PC-3 (cell line): ENCODE measurements around the gene RAB34. TPM values are rescaled to one million over a fixed set of nuclear protein-coding genes. Genes with fewer than 3 reads are reported as not detected.

Experiments used
- ATAC-seq: fragments of 200-7000 bp; cut with Tn5 transposase; 2 replicates; pipeline ENCODE4 v1.9.1; 2020; ENCODE audit warnings: mild to moderate bottlenecking, moderate library complexity
- BruUV-seq: library from RNA; stranded (reverse); fragments of 400-500 nt; replicated peaks from 2 replicates; lab custom pipeline; 2021; lab: Mats Ljungman, UMichigan
- CTCF ChIA-PET: fragments of 300-600 bp; sonication (Branson Sonifier 250); formaldehyde crosslinking; loops from one replicate; lab custom pipeline; 2022; ENCODE audit warnings: antibody characterized with exemption; lab: Charles Lee
- POLR2A ChIA-PET: fragments of 300-600 bp; sonication (Branson Sonifier 250); formaldehyde crosslinking; loops from one replicate; lab custom pipeline; 2022; ENCODE audit warnings: antibody characterized with exemption; ENCODE audit not compliant: unreplicated experiment; lab: Charles Lee
- DNase-seq: peaks from one replicate; pipeline ENCODE4 v3.0.0-alpha.2; 2015
- H2AFZ ChIP-seq: fragments of 300-600 bp; sonication (generic); 2 replicates; pipeline ENCODE4 v1.6.0; 2016; ENCODE audit warnings: antibody characterized with exemption, low read length
- H3F3A ChIP-seq: fragments of 300-600 bp; sonication (generic); one replicate; pipeline ENCODE4 v1.6.0; 2017; ENCODE audit warnings: antibody characterized with exemption, low read length, control low read depth, mild to moderate bottlenecking; ENCODE audit not compliant: unreplicated experiment
- H3K27ac ChIP-seq: fragments of 300-600 bp; sonication (generic); 2 replicates; pipeline ENCODE4 v1.5.1; 2016; ENCODE audit warnings: mild to moderate bottlenecking, low read length
- H3K27me3 ChIP-seq: fragments of 300-600 bp; sonication (generic); 2 replicates; pipeline ENCODE4 v1.6.1; 2016; ENCODE audit warnings: low read length, mixed read lengths
- H3K36me3 ChIP-seq: fragments of 300-600 bp; sonication (generic); 2 replicates; pipeline ENCODE4 v1.6.1; 2016; ENCODE audit warnings: low read depth, mixed run types, low read length, mixed read lengths
- H3K4me1 ChIP-seq: fragments of 300-600 bp; sonication (generic); 2 replicates; pipeline ENCODE4 v1.5.1; 2016; ENCODE audit warnings: low read length; ENCODE audit not compliant: insufficient read depth
- H3K4me2 ChIP-seq: fragments of 300-600 bp; sonication (generic); 2 replicates; pipeline ENCODE4 v1.6.0; 2016; ENCODE audit warnings: low read length
- H3K4me3 ChIP-seq: fragments of 300-600 bp; sonication (generic); 2 replicates; pipeline ENCODE4 v1.5.1; 2016; ENCODE audit warnings: mild to moderate bottlenecking, low read length, mixed read lengths
- H3K79me2 ChIP-seq: fragments of 300-600 bp; sonication (generic); 2 replicates; pipeline ENCODE4 v1.6.1; 2017; ENCODE audit warnings: low read length, mixed read lengths
- H3K9ac ChIP-seq: fragments of 300-600 bp; sonication (generic); 2 replicates; pipeline ENCODE4 v1.6.0; 2016; ENCODE audit warnings: mild to moderate bottlenecking, low read length
- H3K9me2 ChIP-seq: fragments of 300-600 bp; sonication (generic); replicated peaks from 2 replicates; pipeline ENCODE4 v1.6.1; 2016; ENCODE audit warnings: mixed run types, low read length, mixed read lengths
- H3K9me3 ChIP-seq: fragments of 300-600 bp; sonication (generic); 2 replicates; pipeline ENCODE4 v1.6.1; 2016; ENCODE audit warnings: low read length, mixed read lengths
- H4K20me1 ChIP-seq: fragments of 300-600 bp; sonication (generic); 2 replicates; pipeline ENCODE4 v1.6.1; 2016; ENCODE audit warnings: low read length, mixed read lengths
- EZH2 ChIP-seq: fragments of 300-600 bp; sonication (generic); IDR thresholded peaks from one replicate; pipeline ENCODE4 v1.6.1; 2017; ENCODE audit warnings: antibody characterized with exemption, mild to moderate bottlenecking, low read length; ENCODE audit not compliant: unreplicated experiment
- EZH2phosphoT487 ChIP-seq: fragments of 300-600 bp; sonication (generic); IDR thresholded peaks from 2 replicates; pipeline ENCODE4 v1.6.1; 2018; ENCODE audit warnings: mild to moderate bottlenecking, antibody characterized with exemption, low read length, borderline replicate concordance
- intact Hi-C: fragments of 100-400 bp; cut with micrococcal nuclease; formaldehyde crosslinking; loops from 2 replicates; pipeline ENCODE4 v1.9.0; 2023
- total RNA-seq: library from RNA; depleted of rRNA; stranded (reverse); fragments of >200 nt; gene quantifications from 2 replicates; pipeline ENCODE4 v1.2.3, GENCODE V29; 2014
- TF ChIP-seq, protein P1 (sequence below): fragments of 300-600 bp; sonication (generic); conservative IDR thresholded peaks from 2 replicates; pipeline ENCODE4 v1.5.1; 2017; ENCODE audit warnings: antibody characterized with exemption, low read depth, mild to moderate bottlenecking, low read length

Gene RAB34
- total RNA-seq, 1 experiment from 2014 or later: 211 TPM

GRCh38 chr17:28740406-28741357, 23.0 kb upstream of the RAB34 start:
- no peak overlapping the region for H3K4me3 ChIP-seq

DNA sequence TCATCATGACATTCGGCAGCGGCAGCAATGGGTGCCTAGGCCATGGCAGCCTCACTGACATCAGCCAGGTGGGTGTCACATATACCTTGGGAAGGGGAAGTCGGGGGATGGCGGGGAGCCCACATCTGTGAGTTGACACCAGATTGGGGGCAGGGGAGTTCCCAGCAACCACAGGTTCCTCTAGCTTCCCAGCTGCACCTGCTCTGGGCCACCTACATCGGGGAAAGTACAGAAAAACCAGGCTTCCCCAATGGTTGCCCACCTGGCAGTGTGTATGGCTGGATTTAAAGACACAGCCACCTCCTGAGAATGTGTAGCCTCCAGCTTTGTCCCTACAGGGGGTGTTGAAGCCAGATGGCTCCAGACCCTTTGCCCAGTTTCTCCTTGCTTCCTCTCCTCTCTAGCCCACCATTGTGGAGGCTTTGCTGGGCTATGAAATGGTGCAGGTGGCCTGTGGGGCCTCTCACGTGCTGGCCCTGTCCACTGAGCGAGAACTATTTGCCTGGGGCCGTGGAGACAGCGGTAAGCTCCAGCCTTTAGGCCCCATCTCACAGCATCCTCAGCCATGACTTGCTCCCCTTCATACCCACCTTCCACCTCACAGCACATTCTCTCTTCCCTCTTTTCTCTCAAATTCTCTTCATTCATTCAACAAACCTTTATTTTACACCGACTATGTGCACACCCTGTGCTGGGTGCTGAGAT, 21.2 kb upstream of the RAB34 start:
- no peak overlapping the region for H3K27ac ChIP-seq
- no peaks in the 10 kb centered on the region for H3K9me2 ChIP-seq
- no peaks in the 10 kb centered on the region for H3K36me3 ChIP-seq
- no peaks in the 10 kb centered on the region for H3F3A ChIP-seq
- CTCF ChIA-PET: no interaction called here
- BruUV-seq: no TSS peak
- H2AFZ ChIP-seq: no peak overlapping the region
- DNase-seq (no peak), ATAC-seq (no peak)
- no peak overlapping the region for H3K9ac ChIP-seq
- POLR2A ChIA-PET: no interaction called here
- peaks cover 12% of the 10 kb centered on the region; the same call in 1 of the 2 replicates for H3K4me1 ChIP-seq
- intact Hi-C loops: no loop called here
- no peaks in the 10 kb centered on the region for H3K79me2 ChIP-seq
- H3K9me3 ChIP-seq: no peaks in the 10 kb centered on the region
- H3K4me2 ChIP-seq: no peak overlapping the region
- no peaks in the 10 kb centered on the region for H3K27me3 ChIP-seq
- TF ChIP-seq, protein P1, sequence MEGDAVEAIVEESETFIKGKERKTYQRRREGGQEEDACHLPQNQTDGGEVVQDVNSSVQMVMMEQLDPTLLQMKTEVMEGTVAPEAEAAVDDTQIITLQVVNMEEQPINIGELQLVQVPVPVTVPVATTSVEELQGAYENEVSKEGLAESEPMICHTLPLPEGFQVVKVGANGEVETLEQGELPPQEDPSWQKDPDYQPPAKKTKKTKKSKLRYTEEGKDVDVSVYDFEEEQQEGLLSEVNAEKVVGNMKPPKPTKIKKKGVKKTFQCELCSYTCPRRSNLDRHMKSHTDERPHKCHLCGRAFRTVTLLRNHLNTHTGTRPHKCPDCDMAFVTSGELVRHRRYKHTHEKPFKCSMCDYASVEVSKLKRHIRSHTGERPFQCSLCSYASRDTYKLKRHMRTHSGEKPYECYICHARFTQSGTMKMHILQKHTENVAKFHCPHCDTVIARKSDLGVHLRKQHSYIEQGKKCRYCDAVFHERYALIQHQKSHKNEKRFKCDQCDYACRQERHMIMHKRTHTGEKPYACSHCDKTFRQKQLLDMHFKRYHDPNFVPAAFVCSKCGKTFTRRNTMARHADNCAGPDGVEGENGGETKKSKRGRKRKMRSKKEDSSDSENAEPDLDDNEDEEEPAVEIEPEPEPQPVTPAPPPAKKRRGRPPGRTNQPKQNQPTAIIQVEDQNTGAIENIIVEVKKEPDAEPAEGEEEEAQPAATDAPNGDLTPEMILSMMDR: no peak
- TF ChIP-seq EZH2 (no peak), EZH2phosphoT487 (no peak)
- H4K20me1 ChIP-seq: no peaks in the 10 kb centered on the region
- H3K4me3 ChIP-seq: no peak overlapping the region

More at GRCh38 chr17:28740406-28741357, 23.0 kb upstream of the RAB34 start:
- Histone ChIP-seq H2AFZ (no peak overlapping the region), H3K9me3 (no peaks in the 10 kb centered on the region), H3K9ac (no peak overlapping the region), H3K4me1 (peaks cover 6% of the 10 kb centered on the region), H3K27ac (no peak overlapping the region), H3K27me3 (no peaks in the 10 kb centered on the region), H4K20me1 (peaks cover 7% of the 10 kb centered on the region; the same call in 1 of the 2 replicates), H3K36me3 (no peaks in the 10 kb centered on the region), H3K4me2 (no peak overlapping the region), H3K79me2 (peaks cover 16% of the 10 kb centered on the region), H3F3A (no peaks in the 10 kb centered on the region), H3K9me2 (no peaks in the 10 kb centered on the region)
- CTCF ChIA-PET: interaction anchor here (0.5 kb wide), 1 partner anchor 37 kb away, joined by 5 read pairs; no protein-coding TSS in a partner anchor
- no TSS peak for BruUV-seq
- POLR2A ChIA-PET: no interaction called here
- intact Hi-C loops: no loop called here
- TF ChIP-seq EZH2 (no peak), EZH2phosphoT487 (no peak)
- TF ChIP-seq, protein P1: no peak
- ATAC-seq (no peak), DNase-seq (no peak)
